IPS-18c (cell line): ENCODE results near the gene PRAMEF8.
"Not testable (repeated sequence)": the region's sequence is repeated elsewhere in the genome, so short reads cannot be mapped to it uniquely, and the experiment has no call there.

Experiments used
- H3K4me3 ChIP-seq: 2 replicates; pipeline ENCODE4 v1.7.0; 2013; ENCODE audit warnings: low read depth, mild to moderate bottlenecking, low read length, moderate library complexity; ENCODE audit not compliant: insufficient read depth
- H3K9me3 ChIP-seq: one replicate; pipeline ENCODE4 v1.6.1; 2013; ENCODE audit warnings: mild to moderate bottlenecking, low read length, moderate library complexity; ENCODE audit not compliant: control insufficient read depth, insufficient read depth

The PRAMEF8 gene

GRCh38 chr1:13285037-13285436, at the start of gene PRAMEF8:
PRAMEF8 (minus strand) TSS chr1:13285137; CDS start chr1:13284091, 1,046 bp downstream.
- H3K4me3 ChIP-seq, H3K9me3 ChIP-seq: not testable (repeated sequence)

GRCh38 chr1:13315281-13315680, 30.3 kb upstream of the PRAMEF8 start, which contains the start of gene PRAMEF15:
PRAMEF15 (plus strand) TSS chr1:13315581; CDS start chr1:13318408, 2,827 bp downstream.
- H3K9me3 ChIP-seq = peaks cover 11% of the 10 kb centered on the region
- not testable (repeated sequence) for H3K4me3 ChIP-seq

GRCh38 chr1:13303239-13303638, 18.3 kb upstream of the PRAMEF8 start, which contains the start of gene PRAMEF33:
PRAMEF33 (plus strand) TSS chr1:13303539; CDS start chr1:13305955, 2,416 bp downstream.
- not testable (repeated sequence) for H3K9me3 ChIP-seq, H3K4me3 ChIP-seq

- H3K9me3 ChIP-seq, H3K4me3 ChIP-seq: not testable (repeated sequence)
These were observed 17.3 kb upstream of the PRAMEF8 start for GRCh38 chr1:13302197-13302596.

- not testable (repeated sequence) for H3K9me3 ChIP-seq, H3K4me3 ChIP-seq
These were observed 13.8 kb upstream of the PRAMEF8 start for GRCh38 chr1:13298699-13299098.

- H3K4me3 ChIP-seq, H3K9me3 ChIP-seq: not testable (repeated sequence)
These were observed 12.4 kb upstream of the PRAMEF8 start for GRCh38 chr1:13297216-13297931.

GRCh38 chr1:13289030-13289429, 4.1 kb upstream of the PRAMEF8 start:
- not testable (repeated sequence) for H3K9me3 ChIP-seq, H3K4me3 ChIP-seq

GRCh38 chr1:13279617-13280016, 5.3 kb downstream of the PRAMEF8 start:
- H3K4me3 ChIP-seq, H3K9me3 ChIP-seq: not testable (repeated sequence)

GRCh38 chr1:13277016-13277415, 7.9 kb downstream of the PRAMEF8 start:
- not testable (repeated sequence) for H3K4me3 ChIP-seq, H3K9me3 ChIP-seq

GRCh38 chr1:13265124-13265523, 19.8 kb downstream of the PRAMEF8 start:
- not testable (repeated sequence) for H3K9me3 ChIP-seq, H3K4me3 ChIP-seq

- not testable (repeated sequence) for H3K4me3 ChIP-seq, H3K9me3 ChIP-seq
These were observed 31.0 kb downstream of the PRAMEF8 start, which contains the start of gene PRAMEF5 for GRCh38 chr1:13253898-13254297. PRAMEF5 (plus strand) TSS chr1:13254198; CDS start chr1:13259269, 5,071 bp downstream.

- H3K9me3 ChIP-seq = peaks cover 25% of the 10 kb centered on the region
- not testable (repeated sequence) for H3K4me3 ChIP-seq
These were observed 37.8 kb downstream of the PRAMEF8 start for GRCh38 chr1:13247122-13247521.

GRCh38 chr1:13246554-13246871, 38.4 kb downstream of the PRAMEF8 start:
- not testable (repeated sequence) for H3K4me3 ChIP-seq
- H3K9me3 ChIP-seq = peaks cover 28% of the 10 kb centered on the region

GRCh38 chr1:13245841-13246553, 38.9 kb downstream of the PRAMEF8 start:
- peaks cover 28% of the 10 kb centered on the region for H3K9me3 ChIP-seq
- not testable (repeated sequence) for H3K4me3 ChIP-seq

- peaks cover 36% of the 10 kb centered on the region for H3K9me3 ChIP-seq
- not testable (repeated sequence) for H3K4me3 ChIP-seq
These were observed 41.2 kb downstream of the PRAMEF8 start for GRCh38 chr1:13243536-13244263.

- H3K9me3 ChIP-seq = peaks cover 24% of the 10 kb centered on the region
These were observed 45.3 kb downstream of the PRAMEF8 start for GRCh38 chr1:13239633-13240032.

GRCh38 chr1:13237572-13237971, 47.4 kb downstream of the PRAMEF8 start:
- not testable (repeated sequence) for H3K4me3 ChIP-seq
- H3K9me3 ChIP-seq = peaks cover 25% of the 10 kb centered on the region

More at GRCh38 chr1:13239633-13240032, 45.3 kb downstream of the PRAMEF8 start:
- H3K4me3 ChIP-seq = not testable (repeated sequence)

GRCh38 chr1:13234057-13234456, 50.9 kb downstream of the PRAMEF8 start:
- not testable (repeated sequence) for H3K4me3 ChIP-seq
- peaks cover 15% of the 10 kb centered on the region for H3K9me3 ChIP-seq
